Parathyroid adenoma (tissue), 2 donors: ENCODE results near the gene OSGIN1.

Experiments used
- H2AFZ ChIP-seq: fragments of 300-600 bp; sonication (generic); one replicate; pipeline ENCODE4 v1.7.0; 2017; ENCODE audit warnings: antibody characterized with exemption, mild to moderate bottlenecking
- H3K27ac ChIP-seq: fragments of 300-600 bp; sonication (generic); one replicate; pipeline ENCODE4 v1.7.0; 2017
- H3K27me3 ChIP-seq: fragments of 300-600 bp; sonication (generic); one replicate; pipeline ENCODE4 v1.7.0; 2017; ENCODE audit warnings: low read length; ENCODE audit not compliant: control insufficient read depth, insufficient read depth
- H3K36me3 ChIP-seq: fragments of 300-600 bp; sonication (generic); one replicate; pipeline ENCODE4 v1.7.0; 2017; ENCODE audit warnings: low read length; ENCODE audit not compliant: control insufficient read depth, insufficient read depth
- H3K4me1 ChIP-seq: fragments of 300-600 bp; sonication (generic); one replicate; pipeline ENCODE4 v1.7.0; 2017; ENCODE audit warnings: control low read depth
- H3K4me2 ChIP-seq: fragments of 300-600 bp; sonication (generic); one replicate; pipeline ENCODE4 v1.7.0; 2017; ENCODE audit warnings: low read length
- H3K4me3 ChIP-seq: fragments of 300-600 bp; sonication (generic); one replicate; pipeline ENCODE4 v1.7.0; 2017; ENCODE audit warnings: low read depth, low read length
- H3K79me2 ChIP-seq: fragments of 300-600 bp; sonication (generic); one replicate; pipeline ENCODE4 v1.7.0; 2017; ENCODE audit warnings: control low read depth
- H3K9ac ChIP-seq: fragments of 300-600 bp; sonication (generic); one replicate; pipeline ENCODE4 v1.7.0; 2017; ENCODE audit warnings: mild to moderate bottlenecking
- H3K9me3 ChIP-seq: fragments of 300-600 bp; sonication (generic); one replicate; pipeline ENCODE4 v1.7.0; 2017; ENCODE audit warnings: low read length; ENCODE audit not compliant: control insufficient read depth
- TF ChIP-seq, protein P1 (sequence below): fragments of 300-600 bp; sonication (generic); IDR thresholded peaks from one replicate; pipeline ENCODE4 v1.7.0; 2017; ENCODE audit warnings: antibody characterized with exemption, mild to moderate bottlenecking
- donor health status: primary hyperparathyroidism.

Gene OSGIN1

DNA sequence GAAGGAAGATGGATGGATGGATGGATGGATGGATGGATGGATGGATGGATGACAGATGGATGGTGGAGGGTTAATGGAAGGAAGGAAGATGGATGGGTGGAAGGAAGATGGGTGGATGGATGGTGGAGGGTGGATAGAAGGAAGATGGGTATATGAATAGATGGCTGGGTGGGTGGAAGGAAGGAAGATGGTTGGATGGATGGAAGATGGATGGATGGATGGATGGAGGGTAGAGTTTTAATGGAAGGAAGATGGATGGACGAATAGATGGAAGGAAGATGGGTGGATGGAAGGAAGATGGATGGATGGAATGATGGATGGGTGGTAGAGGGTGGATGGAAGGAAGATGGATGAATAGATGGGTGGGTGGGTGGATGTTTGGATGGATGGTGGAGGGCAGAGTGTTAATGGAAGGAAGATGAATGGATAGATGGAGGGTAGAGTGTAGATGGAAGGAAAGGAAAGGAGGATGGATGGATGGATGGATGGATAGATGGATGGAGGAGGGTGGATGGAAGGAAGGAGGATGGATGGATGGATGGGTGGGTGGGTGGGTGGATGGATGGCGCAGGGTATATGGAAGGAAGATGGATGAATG lies 32.0 kb upstream of the OSGIN1 start:
- TF ChIP-seq, protein P1, sequence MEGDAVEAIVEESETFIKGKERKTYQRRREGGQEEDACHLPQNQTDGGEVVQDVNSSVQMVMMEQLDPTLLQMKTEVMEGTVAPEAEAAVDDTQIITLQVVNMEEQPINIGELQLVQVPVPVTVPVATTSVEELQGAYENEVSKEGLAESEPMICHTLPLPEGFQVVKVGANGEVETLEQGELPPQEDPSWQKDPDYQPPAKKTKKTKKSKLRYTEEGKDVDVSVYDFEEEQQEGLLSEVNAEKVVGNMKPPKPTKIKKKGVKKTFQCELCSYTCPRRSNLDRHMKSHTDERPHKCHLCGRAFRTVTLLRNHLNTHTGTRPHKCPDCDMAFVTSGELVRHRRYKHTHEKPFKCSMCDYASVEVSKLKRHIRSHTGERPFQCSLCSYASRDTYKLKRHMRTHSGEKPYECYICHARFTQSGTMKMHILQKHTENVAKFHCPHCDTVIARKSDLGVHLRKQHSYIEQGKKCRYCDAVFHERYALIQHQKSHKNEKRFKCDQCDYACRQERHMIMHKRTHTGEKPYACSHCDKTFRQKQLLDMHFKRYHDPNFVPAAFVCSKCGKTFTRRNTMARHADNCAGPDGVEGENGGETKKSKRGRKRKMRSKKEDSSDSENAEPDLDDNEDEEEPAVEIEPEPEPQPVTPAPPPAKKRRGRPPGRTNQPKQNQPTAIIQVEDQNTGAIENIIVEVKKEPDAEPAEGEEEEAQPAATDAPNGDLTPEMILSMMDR, result no peak

DNA sequence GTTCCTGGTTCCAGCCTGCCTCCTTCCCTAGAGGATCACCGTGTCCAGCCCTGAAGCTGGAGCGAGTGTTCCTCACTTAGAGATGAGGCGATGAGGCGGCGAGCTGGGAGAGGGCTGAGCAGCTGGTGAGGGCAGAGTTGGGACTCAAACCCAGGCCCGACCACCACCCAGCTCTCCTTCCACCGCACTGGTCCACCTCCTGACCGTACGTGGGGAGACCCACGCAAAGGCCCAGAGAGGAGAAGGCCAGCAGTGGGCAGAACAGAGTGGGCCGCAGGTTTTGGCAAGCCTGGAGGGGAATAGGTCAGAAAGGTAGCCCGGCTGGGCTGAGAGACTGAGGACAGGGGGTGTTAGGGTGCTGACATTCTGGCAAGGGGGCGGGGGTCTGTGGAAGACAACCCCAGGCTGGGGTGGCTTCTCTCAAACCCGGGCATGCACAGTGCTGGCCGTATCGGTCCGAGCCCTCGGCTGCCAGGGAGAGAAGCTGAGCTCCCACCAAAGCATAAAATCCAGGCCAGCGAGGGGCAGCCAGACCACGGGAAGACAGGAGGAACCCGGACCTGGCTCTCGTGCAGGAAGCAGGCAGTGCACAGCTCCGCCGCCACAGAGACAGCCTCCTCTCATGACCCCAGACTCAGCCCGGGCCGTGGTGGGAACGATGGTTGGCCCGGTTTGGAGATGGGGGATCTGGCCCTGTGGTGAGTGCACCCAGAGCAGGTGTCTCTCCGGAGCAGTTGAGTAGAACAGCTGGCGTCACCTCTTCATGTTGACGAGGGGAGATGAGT lies 29.3 kb upstream of the OSGIN1 start:
- Histone ChIP-seq H3K79me2 (no peaks in the 10 kb centered on the region), H3K27ac (no peak overlapping the region), H3K4me1 (peaks cover 19% of the 10 kb centered on the region), H3K4me3 (no peak overlapping the region), H3K9me3 (no peaks in the 10 kb centered on the region), H3K4me2 (no peak overlapping the region), H2AFZ (no peak overlapping the region), H3K9ac (no peak overlapping the region), H3K36me3 (no peaks in the 10 kb centered on the region), H3K27me3 (no peaks in the 10 kb centered on the region)
- TF ChIP-seq, protein P1, result no peak

More for the DNA sequence above, 32.0 kb upstream of the OSGIN1 start:
- no peaks in the 10 kb centered on the region for H3K27me3 ChIP-seq
- no peak overlapping the region for H2AFZ ChIP-seq
- H3K79me2 ChIP-seq, result peaks cover 3% of the 10 kb centered on the region
- H3K4me1 ChIP-seq, result no peaks in the 10 kb centered on the region
- no peaks in the 10 kb centered on the region for H3K36me3 ChIP-seq
- no peak overlapping the region for H3K27ac ChIP-seq
- no peak overlapping the region for H3K4me3 ChIP-seq
- H3K9me3 ChIP-seq, result no peaks in the 10 kb centered on the region
- no peak overlapping the region for H3K4me2 ChIP-seq
- H3K9ac ChIP-seq, result no peak overlapping the region

DNA sequence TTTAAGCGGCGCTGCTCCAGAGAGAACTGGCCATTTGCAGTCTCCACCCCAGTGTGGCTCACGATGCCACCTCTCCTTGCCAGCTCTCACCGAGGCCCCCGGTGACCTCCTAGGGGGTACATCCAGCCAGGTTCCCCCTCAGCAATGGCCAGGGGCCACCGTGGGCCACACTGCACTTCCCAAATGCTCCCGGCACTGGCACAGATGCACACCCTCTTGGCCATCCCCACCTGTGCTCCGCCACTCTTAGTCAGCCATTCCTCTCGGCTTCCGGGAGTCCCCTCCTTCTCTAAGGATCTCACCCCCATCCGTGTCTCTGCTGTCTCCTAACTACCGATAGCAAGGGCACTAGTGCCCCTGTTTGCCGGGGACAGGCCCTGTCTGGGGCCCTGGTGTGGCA lies 28.4 kb upstream of the OSGIN1 start:
- H3K79me2 ChIP-seq, result no peaks in the 10 kb centered on the region
- no peak overlapping the region for H3K4me3 ChIP-seq
- H3K36me3 ChIP-seq, result no peaks in the 10 kb centered on the region
- H2AFZ ChIP-seq, result no peak overlapping the region
- no peak overlapping the region for H3K27ac ChIP-seq
- TF ChIP-seq, protein P1, result no peak
- no peak overlapping the region for H3K4me2 ChIP-seq
- no peak overlapping the region for H3K9ac ChIP-seq
- no peaks in the 10 kb centered on the region for H3K9me3 ChIP-seq
- H3K27me3 ChIP-seq, result no peaks in the 10 kb centered on the region
- peaks cover 26% of the 10 kb centered on the region for H3K4me1 ChIP-seq

DNA sequence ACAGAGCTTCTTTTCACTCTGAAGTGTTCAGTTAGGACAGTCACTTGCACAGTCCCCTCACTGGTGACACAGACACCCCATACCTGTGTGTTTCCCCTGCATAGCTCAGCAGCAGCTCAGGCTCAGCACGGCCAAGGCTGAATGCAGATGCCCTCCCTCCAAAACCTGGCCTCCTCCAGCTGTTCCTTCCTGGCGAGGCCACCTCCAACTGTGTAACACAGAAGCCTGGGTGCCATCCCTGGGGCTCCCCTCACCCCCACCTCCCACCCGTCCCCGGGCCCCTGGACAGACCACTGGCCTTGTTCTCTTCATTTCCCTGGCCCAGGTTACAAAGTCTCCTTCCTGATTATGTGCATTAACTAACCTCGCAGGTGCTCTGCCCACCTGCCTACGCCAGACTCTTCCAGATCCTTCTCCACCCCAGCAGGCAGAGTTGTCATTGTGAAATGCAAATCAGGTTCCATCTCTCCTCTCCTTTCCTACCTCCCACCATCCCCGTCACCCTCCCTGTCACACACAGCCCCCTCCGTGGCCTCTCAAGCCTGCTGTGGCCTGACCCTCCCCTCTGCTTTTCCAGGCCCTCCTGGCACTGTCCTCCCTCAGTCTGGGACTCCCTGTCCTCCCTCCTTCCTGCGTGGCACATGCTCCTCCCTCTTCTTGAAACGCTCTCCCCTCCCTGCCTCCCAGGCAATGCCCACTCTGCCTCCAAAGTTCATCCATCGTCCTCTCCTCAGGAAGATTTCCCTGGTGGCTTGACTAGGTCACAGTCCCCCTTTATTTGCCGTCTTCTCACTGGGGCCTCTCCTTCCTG lies 27.7 kb upstream of the OSGIN1 start:
- Histone ChIP-seq H3K27me3 (no peaks in the 10 kb centered on the region), H3K27ac (no peak overlapping the region), H3K36me3 (no peaks in the 10 kb centered on the region), H2AFZ (no peak overlapping the region), H3K4me3 (no peak overlapping the region), H3K79me2 (no peaks in the 10 kb centered on the region), H3K9ac (no peak overlapping the region), H3K9me3 (no peaks in the 10 kb centered on the region), H3K4me1 (peaks cover 30% of the 10 kb centered on the region), H3K4me2 (no peak overlapping the region)
- TF ChIP-seq, protein P1, result no peak
